ENCODE measurements around the gene HS6ST1.

GRCh38 chr2:128306081-128306930 is 12.4 kb downstream of the HS6ST1 start:
- TF ChIP-seq CTCF (IDR thresholded peaks at IDR 0.05; ENCODE audit: borderline replicate concordance, extremely low read depth, low read length, poor library complexity, severe bottlenecking): no peak
- TF ChIP-seq EZH2 (IDR thresholded peaks at IDR 0.05; ENCODE audit: borderline replicate concordance, low read depth, low read length, severe bottlenecking): no peak
